GM12878 (cell line): ENCODE data around the gene CNTNAP2. TPM values are rescaled to one million over a fixed set of nuclear protein-coding genes. Genes with fewer than 3 reads are reported as not detected.

ENCODE experiments used
- ATAC-seq: fragments of 200-7000 bp; cut with Tn5 transposase; 3 replicates; pipeline ENCODE4 v1.9.1; 2020; ENCODE audit warnings: mild to moderate bottlenecking, moderate library complexity
- BruUV-seq: library from RNA; stranded (reverse); fragments of 400-500 nt; replicated peaks from 2 replicates; lab custom pipeline; 2021; lab: Mats Ljungman, UMichigan
- CTCF ChIA-PET: fragments of 300-600 bp; sonication (Branson Sonifier 250); formaldehyde crosslinking; extraction: SDS; loops from one replicate; lab custom pipeline; 2021; ENCODE audit warnings: inconsistent platforms; lab: Yijun Ruan, JAX
- POLR2A ChIA-PET: fragments of 350-600 bp; formaldehyde crosslinking; extraction: SDS; loops from one replicate; lab custom pipeline; 2021; ENCODE audit warnings: inconsistent platforms; lab: Charles Lee
- RAD21 ChIA-PET: fragments of 300-600 bp; sonication (Branson Sonifier 250); formaldehyde crosslinking; loops from one replicate; lab custom pipeline; 2023; ENCODE audit warnings: antibody characterized with exemption; ENCODE audit not compliant: unreplicated experiment; lab: Charles Lee
- SMC1A ChIA-PET: fragments of 300-600 bp; sonication (Branson Sonifier 250); formaldehyde crosslinking; loops from one replicate; lab custom pipeline; 2023; ENCODE audit not compliant: unreplicated experiment, uncharacterized antibody; lab: Charles Lee
- DNase-seq: peaks from one replicate; pipeline ENCODE4 v3.0.0-alpha.2; 2011; ENCODE audit warnings: low read depth, low spot score
- FAIRE-seq: peaks from 3 replicates; lab custom pipeline; 2011; peaks lifted over from hg19 to GRCh38; lab: Jason Lieb, UNC
- H2AFZ ChIP-seq: 2 replicates; pipeline ENCODE4 v1.6.0; 2011; ENCODE audit warnings: low read depth, low read length, control low read depth; ENCODE audit not compliant: control insufficient read depth
- H3K27ac ChIP-seq: 2 replicates; pipeline ENCODE4 v1.5.1; 2011; ENCODE audit warnings: control low read depth; ENCODE audit not compliant: control insufficient read depth, insufficient read depth
- H3K27me3 ChIP-seq, 2 experiments: replicated peaks in 1 of 2; 2 replicates each; pipeline versions ENCODE4 v1.6.0 to v1.6.1; 2011; ENCODE audit warnings: low read length in 1 of 2; ENCODE audit not compliant: control insufficient read depth in 2 of 2, insufficient read depth in 2 of 2
- H3K36me3 ChIP-seq, 2 experiments: 2 replicates each; pipeline ENCODE4 v1.5.1; 2011; ENCODE audit warnings: low read length in 1 of 2; ENCODE audit not compliant: control insufficient read depth in 2 of 2, insufficient read depth in 2 of 2
- H3K4me1 ChIP-seq: 2 replicates; pipeline ENCODE4 v1.6.1; 2011; ENCODE audit warnings: mild to moderate bottlenecking, low read length, moderate library complexity, mixed read lengths; ENCODE audit not compliant: control insufficient read depth, insufficient read depth
- H3K4me2 ChIP-seq: 2 replicates; pipeline ENCODE4 v1.6.0; 2011; ENCODE audit warnings: control low read depth; ENCODE audit not compliant: control insufficient read depth, insufficient read depth
- H3K4me3 ChIP-seq: fragments of 200-600 bp; sonication (generic); 2 replicates; pipeline ENCODE4 v1.5.1; 2016
- H3K79me2 ChIP-seq: 2 replicates; pipeline ENCODE4 v1.6.0; 2011; ENCODE audit warnings: low read length; ENCODE audit not compliant: control insufficient read depth, insufficient read depth
- H3K9ac ChIP-seq: 2 replicates; pipeline ENCODE4 v1.8.0; 2011; ENCODE audit warnings: low read length, control low read depth, mixed read lengths; ENCODE audit not compliant: control insufficient read depth, insufficient read depth
- H3K9me3 ChIP-seq: replicated peaks from 3 replicates; pipeline ENCODE4 v1.5.1; 2011; ENCODE audit warnings: mild to moderate bottlenecking, low read length; ENCODE audit not compliant: control insufficient read depth, insufficient read depth
- H4K20me1 ChIP-seq: 2 replicates; pipeline ENCODE4 v1.6.0; 2011; ENCODE audit not compliant: control insufficient read depth, insufficient read depth
- CHD4 ChIP-seq: fragments of 200-600 bp; sonication (generic); IDR thresholded peaks from 2 replicates; pipeline ENCODE4 v1.6.1; 2016; ENCODE audit warnings: mild to moderate bottlenecking
- ELK1 ChIP-seq: IDR thresholded peaks from 2 replicates; pipeline ENCODE4 v1.6.1; 2012; ENCODE audit warnings: low read depth, low read length, improper control_type of control experiment
- EP300 ChIP-seq, 2 experiments: fragments of 150-350 bp in 1 of 2; IDR thresholded peaks; 2 replicates each; pipeline ENCODE4 v1.6.1; 2011 to 2012; ENCODE audit warnings: low read depth in 2 of 2, low read length in 2 of 2, borderline replicate concordance in 1 of 2, improper control_type of control experiment in 1 of 2, inconsistent platforms in 1 of 2; ENCODE audit not compliant: control insufficient read depth in 1 of 2
- ESRRA ChIP-seq: IDR thresholded peaks from 2 replicates; pipeline ENCODE4 v1.6.1; 2012; ENCODE audit warnings: mild to moderate bottlenecking, low read length, improper control_type of control experiment
- FOXK2 ChIP-seq: fragments of 450-650 bp; IDR thresholded peaks from 2 replicates; pipeline ENCODE4 v1.6.1; 2017; ENCODE audit warnings: mild to moderate bottlenecking, moderate library complexity
- FOXM1 ChIP-seq: IDR thresholded peaks from 2 replicates; pipeline ENCODE4 v1.6.1; 2012; ENCODE audit warnings: low read depth, mild to moderate bottlenecking, inconsistent platforms, low read length, moderate library complexity
- GABPA ChIP-seq: IDR thresholded peaks from 2 replicates; pipeline ENCODE4 v1.6.1; 2014; ENCODE audit warnings: antibody characterized with exemption, low read depth, mild to moderate bottlenecking, inconsistent platforms
- HCFC1 ChIP-seq: fragments of 150-350 bp; IDR thresholded peaks from 2 replicates; pipeline ENCODE4 v1.6.1; 2014; ENCODE audit warnings: low read length
- HDAC2 ChIP-seq: fragments of 200-600 bp; sonication (generic); IDR thresholded peaks from 2 replicates; pipeline ENCODE4 v1.6.1; 2017
- HDGF ChIP-seq: fragments of 450-650 bp; IDR thresholded peaks from 2 replicates; pipeline ENCODE4 v1.6.1; 2016; ENCODE audit warnings: antibody characterized with exemption
- JUND ChIP-seq: IDR thresholded peaks from 2 replicates; pipeline ENCODE4 v1.6.1; 2012; ENCODE audit warnings: low read depth, mild to moderate bottlenecking, low read length, improper control_type of control experiment, moderate library complexity
- MXI1 ChIP-seq: fragments of 150-350 bp; IDR thresholded peaks from 2 replicates; pipeline ENCODE4 v1.6.1; 2011; ENCODE audit warnings: low read depth, mild to moderate bottlenecking, inconsistent platforms, low read length, improper control_type of control experiment
- NBN ChIP-seq: fragments of 450-650 bp; IDR thresholded peaks from 2 replicates; pipeline ENCODE4 v1.6.1; 2016
- NRF1 ChIP-seq: conservative IDR thresholded peaks from 2 replicates; pipeline ENCODE4 v1.6.1; 2011; ENCODE audit warnings: mild to moderate bottlenecking, low read depth, low read length, improper control_type of control experiment
- PAX5 ChIP-seq: IDR thresholded peaks from 2 replicates; pipeline ENCODE4 v1.6.1; 2011; ENCODE audit warnings: low read depth, low read length, borderline replicate concordance
- SMAD5 ChIP-seq: IDR thresholded peaks from 2 replicates; pipeline ENCODE4 v1.6.1; 2016; ENCODE audit warnings: antibody characterized with exemption, low read depth
- SUZ12 ChIP-seq: fragments of 200-600 bp; sonication (generic); IDR thresholded peaks from one replicate; pipeline ENCODE4 v1.6.1; 2018; ENCODE audit warnings: antibody characterized with exemption, mild to moderate bottlenecking; ENCODE audit not compliant: unreplicated experiment
- ZSCAN29 ChIP-seq: fragments of 450-650 bp; IDR thresholded peaks from 2 replicates; pipeline ENCODE4 v1.6.1; 2017; ENCODE audit warnings: mild to moderate bottlenecking, moderate library complexity
- WGBS: methylation state at CpG from one replicate; pipeline ENCODE4 v1.1.6; 2016; ENCODE audit warnings: low lambda C conversion rate; ENCODE audit not compliant: insufficient replicate concordance, insufficient coverage; ENCODE audit errors: missing lambda C conversion rate; 5-methylcytosine and 5-hydroxymethylcytosine counted together
- in situ Hi-C: fragments of 300-500 bp; cut with MboI; formaldehyde crosslinking; loops from 9 replicates; pipeline ENCODE4 v1.14.3; 2018; ENCODE audit warnings: mixed read lengths
- intact Hi-C: fragments of 100-400 bp; cut with micrococcal nuclease; formaldehyde crosslinking; loops from one replicate; pipeline ENCODE4 v1.14.2; 2022; ENCODE audit not compliant: unreplicated experiment
- polyA plus RNA-seq, 11 experiments: library from polyadenylated mRNA; depleted of rRNA in 4 of 11; unstranded in 6 of 11; stranded (reverse) in 5 of 11; fragments of >200 nt; fragmentation: Nextera tagmentation in 4 of 11; fragmentation: Illumina TruSeq in 1 of 11; extraction: Ambion mirVana in 4 of 11; extraction: Trizol in 1 of 11; gene quantifications; 1 replicate in 1 of 11; 2 replicates in 10 of 11; pipeline versions ENCODE4 v1.2.1 to v1.2.3, GENCODE V29; 2011 to 2016; ENCODE audit warnings: inconsistent platforms in 2 of 11, missing spikeins in 2 of 11, low read depth in 1 of 11
- total RNA-seq, 4 experiments: library from RNA; depleted of rRNA in 3 of 4; stranded (reverse); fragments of >200 nt in 3 of 4; fragmentation: Illumina TruSeq in 1 of 4; extraction: Trizol in 1 of 4; gene quantifications; 2 replicates each; pipeline versions ENCODE4 v1.2.1 to v1.2.3, GENCODE V29; 2013 to 2021
- TF ChIP-seq, protein P1 (sequence below): fragments of 450-650 bp; formaldehyde crosslinking; IDR thresholded peaks from 2 replicates; pipeline ENCODE4 v1.4.0; 2022; ENCODE audit warnings: mild to moderate bottlenecking, moderate library complexity

The CNTNAP2 gene
- total and polyA plus RNA-seq, 10 of the 15 experiments (the other 5 are each of a cell fraction or from before 2014, with no cell fraction given): 0.03 to 0.08 (median 0.03) TPM; not detected in 7

GRCh38 chr7:146119002-146119401, 2.4 kb downstream of the CNTNAP2 start (continued):
- no peak for TF ChIP-seq GABPA
- TF ChIP-seq MXI1: no peak
- TF ChIP-seq SUZ12: no peak
- TF ChIP-seq FOXK2: no peak
- no peak for TF ChIP-seq HDGF
- TF ChIP-seq PAX5: no peak
- TF ChIP-seq, protein P1, sequence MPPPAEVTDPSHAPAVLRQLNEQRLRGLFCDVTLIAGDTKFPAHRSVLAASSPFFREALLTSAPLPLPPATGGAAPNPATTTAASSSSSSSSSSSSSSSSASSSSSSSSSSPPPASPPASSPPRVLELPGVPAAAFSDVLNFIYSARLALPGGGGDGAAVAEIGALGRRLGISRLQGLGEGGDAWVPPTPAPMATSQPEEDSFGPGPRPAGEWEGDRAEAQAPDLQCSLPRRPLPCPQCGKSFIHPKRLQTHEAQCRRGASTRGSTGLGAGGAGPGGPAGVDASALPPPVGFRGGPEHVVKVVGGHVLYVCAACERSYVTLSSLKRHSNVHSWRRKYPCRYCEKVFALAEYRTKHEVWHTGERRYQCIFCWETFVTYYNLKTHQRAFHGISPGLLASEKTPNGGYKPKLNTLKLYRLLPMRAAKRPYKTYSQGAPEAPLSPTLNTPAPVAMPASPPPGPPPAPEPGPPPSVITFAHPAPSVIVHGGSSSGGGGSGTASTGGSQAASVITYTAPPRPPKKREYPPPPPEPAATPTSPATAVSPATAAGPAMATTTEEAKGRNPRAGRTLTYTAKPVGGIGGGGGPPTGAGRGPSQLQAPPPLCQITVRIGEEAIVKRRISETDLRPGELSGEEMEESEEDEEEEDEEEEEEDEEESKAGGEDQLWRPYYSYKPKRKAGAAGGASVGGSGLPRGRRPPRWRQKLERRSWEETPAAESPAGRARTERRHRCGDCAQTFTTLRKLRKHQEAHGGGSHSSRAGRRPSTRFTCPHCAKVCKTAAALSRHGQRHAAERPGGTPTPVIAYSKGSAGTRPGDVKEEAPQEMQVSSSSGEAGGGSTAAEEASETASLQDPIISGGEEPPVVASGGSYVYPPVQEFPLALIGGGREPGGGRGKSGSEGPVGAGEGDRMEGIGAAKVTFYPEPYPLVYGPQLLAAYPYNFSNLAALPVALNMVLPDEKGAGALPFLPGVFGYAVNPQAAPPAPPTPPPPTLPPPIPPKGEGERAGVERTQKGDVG (CRISPR knock-in tag): no peak
- TF ChIP-seq NRF1: no peak
- TF ChIP-seq, all 136 proteins: peak for 0

- no peak for FAIRE-seq
- Histone ChIP-seq H3K79me2 (no peaks in the 10 kb centered on the region), H3K9ac (no peak overlapping the region), H3K4me1 (no peaks in the 10 kb centered on the region), H2AFZ (no peak overlapping the region), H3K27ac (no peak overlapping the region), H4K20me1 (no peaks in the 10 kb centered on the region), H3K36me3 (no peaks in the 10 kb centered on the region), H3K4me3 (no peak overlapping the region), H3K9me3 (no peaks in the 10 kb centered on the region), H3K4me2 (no peak overlapping the region), H3K27me3 (no peaks in the 10 kb centered on the region)
- no peak for DNase-seq
- ChIA-PET SMC1A (no interaction called here), RAD21 (no interaction called here), POLR2A (no interaction called here), CTCF (no interaction called here)
- in situ Hi-C loops: no loop called here
- BruUV-seq: no TSS peak
- WGBS: 35% methylated on average over 5 of the region's 5 CpGs
- no peak for ATAC-seq
- intact Hi-C loops: no loop called here
- TF ChIP-seq FOXM1: no peak
- no peak for TF ChIP-seq ESRRA
- no peak for TF ChIP-seq ELK1
- TF ChIP-seq PAX5: no peak
- no peak for TF ChIP-seq JUND
- no peak for TF ChIP-seq CHD4
- TF ChIP-seq SMAD5: no peak
- no peak for TF ChIP-seq HCFC1
- TF ChIP-seq HDAC2: no peak
- no peak for TF ChIP-seq ZSCAN29
- no peak for TF ChIP-seq NBN
- no peak for TF ChIP-seq EP300 (IDR thresholded peaks at IDR 0.05; ENCODE audit: borderline replicate concordance in 1 of 2, control insufficient read depth in 1 of 2, low read depth in 2 of 2, low read length in 2 of 2)
These were observed 7.1 kb downstream of the CNTNAP2 start for GRCh38 chr7:146123715-146124114.
